ENCODE measurements around the gene PGM5. TPM values are rescaled to one million over a fixed set of nuclear protein-coding genes. Genes with fewer than 3 reads are reported as not detected.

Gene PGM5
- total RNA-seq, 1 donor from 2014 or later: 9.8 TPM

DNA sequence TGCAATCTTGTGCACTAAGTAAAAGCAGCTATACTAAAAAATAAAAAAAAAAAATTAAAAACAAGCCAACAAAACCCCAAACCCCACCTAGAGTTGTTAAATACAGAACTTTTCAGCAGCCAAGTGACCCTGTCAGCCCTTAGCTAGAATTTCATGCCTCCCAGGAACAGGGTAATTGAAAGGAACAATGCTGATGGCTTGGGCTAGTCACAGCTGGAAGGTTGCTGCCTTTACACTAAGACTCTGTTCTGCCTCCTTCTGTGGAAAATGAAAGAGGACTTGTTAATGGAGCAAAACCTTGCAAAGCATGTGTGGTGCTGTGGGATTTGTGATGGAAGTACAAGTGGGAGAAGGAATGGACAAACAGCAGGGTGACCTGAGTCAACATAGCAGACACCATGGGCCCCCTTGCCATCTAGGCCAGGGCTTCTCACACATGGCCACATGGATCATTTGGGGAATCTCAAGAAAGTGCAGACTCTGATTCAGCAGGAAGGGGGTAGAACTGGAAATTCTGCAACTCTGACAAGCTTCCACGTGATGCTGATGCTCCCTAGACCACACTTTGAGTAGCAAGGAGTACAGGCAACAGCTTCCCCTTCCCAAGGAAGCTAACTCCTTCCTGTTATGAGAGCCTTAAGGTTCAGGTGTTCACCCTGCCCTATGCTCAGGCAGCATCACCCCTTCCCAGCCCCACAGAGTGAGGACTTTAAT, 199.2 kb downstream of the PGM5 start:
- H3K36me3 Mint-ChIP-seq: no peaks in the 10 kb centered on the region
- H3K9me3 Mint-ChIP-seq: no peaks in the 10 kb centered on the region
- H3K4me3 Mint-ChIP-seq: no peak overlapping the region
- H3K27me3 Mint-ChIP-seq (ENCODE audit: low read depth): peaks cover 20% of the 10 kb centered on the region
- H3K27ac Mint-ChIP-seq: no peak overlapping the region
- H3K4me1 Mint-ChIP-seq: peaks cover 6% of the 10 kb centered on the region
- TF ChIP-seq, protein P1, sequence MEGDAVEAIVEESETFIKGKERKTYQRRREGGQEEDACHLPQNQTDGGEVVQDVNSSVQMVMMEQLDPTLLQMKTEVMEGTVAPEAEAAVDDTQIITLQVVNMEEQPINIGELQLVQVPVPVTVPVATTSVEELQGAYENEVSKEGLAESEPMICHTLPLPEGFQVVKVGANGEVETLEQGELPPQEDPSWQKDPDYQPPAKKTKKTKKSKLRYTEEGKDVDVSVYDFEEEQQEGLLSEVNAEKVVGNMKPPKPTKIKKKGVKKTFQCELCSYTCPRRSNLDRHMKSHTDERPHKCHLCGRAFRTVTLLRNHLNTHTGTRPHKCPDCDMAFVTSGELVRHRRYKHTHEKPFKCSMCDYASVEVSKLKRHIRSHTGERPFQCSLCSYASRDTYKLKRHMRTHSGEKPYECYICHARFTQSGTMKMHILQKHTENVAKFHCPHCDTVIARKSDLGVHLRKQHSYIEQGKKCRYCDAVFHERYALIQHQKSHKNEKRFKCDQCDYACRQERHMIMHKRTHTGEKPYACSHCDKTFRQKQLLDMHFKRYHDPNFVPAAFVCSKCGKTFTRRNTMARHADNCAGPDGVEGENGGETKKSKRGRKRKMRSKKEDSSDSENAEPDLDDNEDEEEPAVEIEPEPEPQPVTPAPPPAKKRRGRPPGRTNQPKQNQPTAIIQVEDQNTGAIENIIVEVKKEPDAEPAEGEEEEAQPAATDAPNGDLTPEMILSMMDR (IDR thresholded peaks at IDR 0.05; ENCODE audit: unreplicated experiment): no peak
- no peak for DNase-seq (ENCODE audit: low spot score in 2 of 2, unreplicated experiment in 2 of 2)

DNA sequence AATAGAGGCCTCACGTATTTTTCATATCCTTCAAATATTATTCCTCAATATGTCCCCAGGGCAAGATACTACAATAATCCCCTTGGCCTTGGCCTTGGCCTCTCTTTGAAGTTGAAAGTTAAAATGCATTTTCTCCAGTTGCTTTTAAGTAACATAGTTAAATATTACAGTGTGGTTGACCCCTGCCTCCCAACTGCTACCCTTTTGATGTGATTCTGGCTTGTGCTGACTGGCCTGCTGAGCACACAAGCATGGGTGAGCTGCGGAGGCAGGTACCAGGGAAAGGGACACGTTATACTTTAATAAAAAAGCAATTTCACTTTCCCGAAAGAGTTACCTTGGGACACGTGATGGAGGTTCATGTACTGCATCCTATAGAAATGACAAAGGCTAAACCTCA, 202.1 kb downstream of the PGM5 start:
- Mint-ChIP-seq H3K4me1 (peaks cover 8% of the 10 kb centered on the region), H3K27ac (no peak overlapping the region), H3K27me3 (ENCODE audit: low read depth) (peaks cover 37% of the 10 kb centered on the region), H3K36me3 (no peaks in the 10 kb centered on the region), H3K9me3 (no peaks in the 10 kb centered on the region), H3K4me3 (no peak overlapping the region)
- TF ChIP-seq, protein P1 (IDR thresholded peaks at IDR 0.05; ENCODE audit: unreplicated experiment): no peak
- DNase-seq (ENCODE audit: low spot score in 2 of 2, unreplicated experiment in 2 of 2): no peak

DNA sequence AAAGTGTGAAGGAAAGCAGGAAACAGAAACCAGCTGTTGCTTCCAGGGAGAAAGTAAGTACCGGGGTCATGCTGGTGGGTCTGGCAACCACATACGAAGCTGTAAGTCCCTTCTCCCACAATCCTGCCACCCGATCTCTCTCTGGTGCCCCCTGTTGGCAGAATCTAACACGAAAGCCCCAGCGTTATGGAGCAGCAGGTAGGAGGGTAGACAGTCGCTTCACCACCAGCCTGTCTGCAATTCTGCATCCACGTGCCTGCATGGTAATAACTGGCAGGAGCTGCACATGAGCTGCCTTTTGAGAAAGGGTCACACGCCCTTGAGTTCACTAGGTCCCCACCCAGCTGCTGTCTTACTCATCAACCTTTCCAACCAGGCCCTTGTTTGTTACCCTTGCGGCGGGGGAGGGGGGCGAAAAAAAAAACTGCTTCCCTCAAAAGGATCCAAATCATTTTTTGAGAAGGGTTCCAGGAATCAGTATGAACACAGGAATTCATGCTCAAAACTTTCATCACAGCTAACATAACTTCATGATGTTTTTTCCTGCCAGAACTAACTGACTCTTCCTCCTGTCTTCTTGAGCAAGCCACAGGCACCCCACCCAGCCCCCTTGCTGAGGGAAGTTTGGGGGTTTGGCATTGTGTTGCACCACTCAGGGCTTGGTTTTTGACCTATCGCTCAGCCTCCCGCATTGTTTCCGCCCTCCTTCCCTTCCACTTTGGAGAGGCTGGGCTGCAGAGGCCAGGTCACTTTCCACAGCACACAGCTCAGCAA, 203.8 kb downstream of the PGM5 start:
- no peak for DNase-seq (ENCODE audit: low spot score in 2 of 2, unreplicated experiment in 2 of 2)
- Mint-ChIP-seq H3K27ac (peak overlapping the region; percentile 22), H3K9me3 (no peaks in the 10 kb centered on the region), H3K4me1 (peaks cover 8% of the 10 kb centered on the region), H3K27me3 (ENCODE audit: low read depth) (peaks cover 53% of the 10 kb centered on the region), H3K4me3 (no peak overlapping the region), H3K36me3 (no peaks in the 10 kb centered on the region)
- TF ChIP-seq, protein P1 (IDR thresholded peaks at IDR 0.05; ENCODE audit: unreplicated experiment): no peak

DNA sequence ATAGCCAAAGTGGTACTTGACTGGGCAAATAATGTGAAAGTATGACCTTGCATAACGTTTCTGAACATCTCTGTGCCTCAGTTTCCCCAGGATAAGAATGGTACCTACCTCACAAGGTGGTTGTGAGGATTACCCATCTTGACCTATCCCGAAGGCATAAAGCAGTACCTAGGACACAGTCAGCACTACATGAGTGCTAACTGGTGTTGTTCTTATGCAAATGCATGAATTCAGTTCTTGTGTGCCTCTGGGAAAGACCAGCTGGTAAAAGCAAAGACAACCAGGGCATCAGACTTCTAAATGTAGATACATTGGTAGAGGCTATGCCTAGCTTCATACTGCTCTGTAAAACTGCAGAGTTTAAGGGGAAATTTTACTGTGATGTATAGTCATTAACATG, 206.1 kb downstream of the PGM5 start:
- Mint-ChIP-seq H3K9me3 (no peaks in the 10 kb centered on the region), H3K27ac (no peak overlapping the region), H3K4me3 (no peak overlapping the region), H3K4me1 (peaks cover 8% of the 10 kb centered on the region), H3K27me3 (ENCODE audit: low read depth) (peaks cover 62% of the 10 kb centered on the region), H3K36me3 (no peaks in the 10 kb centered on the region)
- TF ChIP-seq, protein P1 (IDR thresholded peaks at IDR 0.05; ENCODE audit: unreplicated experiment): no peak
- DNase-seq (ENCODE audit: low spot score in 2 of 2, unreplicated experiment in 2 of 2): no peak

DNA sequence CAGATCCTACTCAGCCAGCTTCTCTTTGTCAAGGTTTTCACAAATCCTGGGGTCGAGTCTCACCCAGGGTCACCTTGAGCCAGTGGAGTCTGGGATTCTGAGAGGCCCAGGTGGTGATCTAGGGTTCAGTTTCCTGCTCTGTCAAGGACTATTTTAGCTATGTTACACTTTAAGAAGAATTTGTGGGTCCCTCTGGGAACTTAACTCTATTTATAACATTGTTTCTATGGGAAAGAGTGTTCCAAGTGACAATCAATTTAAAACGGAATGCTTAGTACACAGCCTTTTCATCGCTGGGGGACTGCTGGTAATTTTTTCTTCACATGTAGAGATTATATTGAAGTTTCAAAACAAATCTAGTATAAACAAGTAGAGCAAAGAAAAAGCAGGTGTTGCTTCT, 211.2 kb downstream of the PGM5 start:
- H3K4me3 Mint-ChIP-seq: no peak overlapping the region
- TF ChIP-seq, protein P1 (IDR thresholded peaks at IDR 0.05; ENCODE audit: unreplicated experiment): no peak
- H3K27ac Mint-ChIP-seq: no peak overlapping the region
- H3K9me3 Mint-ChIP-seq: peaks cover 3% of the 10 kb centered on the region
- H3K36me3 Mint-ChIP-seq: no peaks in the 10 kb centered on the region
- no peaks in the 10 kb centered on the region for H3K4me1 Mint-ChIP-seq
- DNase-seq (ENCODE audit: low spot score in 2 of 2, unreplicated experiment in 2 of 2): no peak
- H3K27me3 Mint-ChIP-seq (ENCODE audit: low read depth): peaks cover 77% of the 10 kb centered on the region

All from mesothelial cell of epicardium (in vitro differentiated cells).